KMS-11 (cell line): Measurements from ENCODE around the gene SLC16A2.
A peak's percentile ranks its signal among the peaks of the same experiment; 100 is the strongest.

ENCODE experiments used
- H2AFZ ChIP-seq: fragments of 200-600 bp; sonication (generic); 2 replicates; pipeline ENCODE4 v1.6.1; 2016; ENCODE audit warnings: antibody characterized with exemption, mixed run types, low read depth
- H3K27ac ChIP-seq: fragments of 200-600 bp; sonication (generic); 2 replicates; pipeline ENCODE4 v1.6.1; 2016; ENCODE audit warnings: mild to moderate bottlenecking, mixed run types
- H3K27me3 ChIP-seq: fragments of 200-600 bp; sonication (generic); 2 replicates; pipeline ENCODE4 v1.6.1; 2017; ENCODE audit warnings: mild to moderate bottlenecking, low read depth, mixed run types, moderate library complexity; ENCODE audit not compliant: insufficient read depth
- H3K36me3 ChIP-seq: fragments of 200-600 bp; sonication (generic); 2 replicates; pipeline ENCODE4 v1.6.1; 2017; ENCODE audit warnings: mild to moderate bottlenecking, mixed run types; ENCODE audit not compliant: insufficient read depth
- H3K4me1 ChIP-seq: fragments of 200-600 bp; sonication (generic); 2 replicates; pipeline ENCODE4 v1.6.1; 2016; ENCODE audit warnings: mild to moderate bottlenecking, low read depth, mixed run types; ENCODE audit not compliant: poor library complexity, severe bottlenecking
- H3K4me2 ChIP-seq: fragments of 200-600 bp; sonication (generic); 2 replicates; pipeline ENCODE4 v1.7.0; 2016; ENCODE audit warnings: mild to moderate bottlenecking, mixed run types
- H3K4me3 ChIP-seq: fragments of 200-600 bp; sonication (generic); IDR thresholded peaks from 2 replicates; pipeline ENCODE4 v1.6.1; 2017; ENCODE audit warnings: low read depth, low read length, mixed read lengths; ENCODE audit not compliant: insufficient read depth
- H3K79me2 ChIP-seq: fragments of 200-600 bp; sonication (generic); 2 replicates; pipeline ENCODE4 v1.6.1; 2016; ENCODE audit warnings: low read depth, mixed run types; ENCODE audit not compliant: insufficient read depth
- H3K9ac ChIP-seq: fragments of 200-600 bp; sonication (generic); 2 replicates; pipeline ENCODE4 v1.6.1; 2016; ENCODE audit warnings: mild to moderate bottlenecking, mixed run types
- H4K20me1 ChIP-seq: fragments of 200-600 bp; sonication (generic); 2 replicates; pipeline ENCODE4 v1.6.1; 2016; ENCODE audit warnings: mild to moderate bottlenecking, mixed run types; ENCODE audit not compliant: insufficient read depth
- TF ChIP-seq, protein P1 (sequence below): fragments of 200-600 bp; sonication (generic); conservative IDR thresholded peaks from 2 replicates; pipeline ENCODE4 v1.6.1; 2017; ENCODE audit warnings: low read depth, mild to moderate bottlenecking, antibody characterized with exemption, low read length, moderate library complexity, mixed read lengths

The SLC16A2 gene

DNA sequence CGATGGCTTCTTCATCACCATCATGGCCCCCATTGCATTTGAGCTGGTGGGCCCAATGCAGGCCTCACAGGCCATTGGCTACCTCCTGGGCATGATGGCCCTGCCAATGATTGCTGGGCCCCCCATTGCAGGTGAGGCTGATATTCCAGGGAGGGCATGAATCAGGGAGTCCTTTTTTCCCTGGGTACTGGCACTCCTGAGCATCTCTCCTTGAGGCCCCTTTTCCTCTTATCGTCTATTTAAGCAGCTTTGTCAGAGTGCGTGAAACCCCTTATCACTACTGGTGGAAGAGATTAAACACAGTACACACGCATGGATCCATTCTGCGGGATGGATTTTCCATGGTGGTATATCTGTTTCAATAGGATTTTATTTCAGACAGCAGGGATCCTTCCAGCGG lies 108.0 kb downstream of the SLC16A2 start:
- Histone ChIP-seq H3K27me3 (no peaks in the 10 kb centered on the region), H3K4me3 (no peak overlapping the region), H3K9ac (no peak overlapping the region), H3K27ac (no peak overlapping the region), H3K4me2 (no peak overlapping the region), H4K20me1 (no peaks in the 10 kb centered on the region), H3K79me2 (no peaks in the 10 kb centered on the region), H2AFZ (no peak overlapping the region), H3K36me3 (no peaks in the 10 kb centered on the region), H3K4me1 (no peaks in the 10 kb centered on the region)
- TF ChIP-seq, protein P1, sequence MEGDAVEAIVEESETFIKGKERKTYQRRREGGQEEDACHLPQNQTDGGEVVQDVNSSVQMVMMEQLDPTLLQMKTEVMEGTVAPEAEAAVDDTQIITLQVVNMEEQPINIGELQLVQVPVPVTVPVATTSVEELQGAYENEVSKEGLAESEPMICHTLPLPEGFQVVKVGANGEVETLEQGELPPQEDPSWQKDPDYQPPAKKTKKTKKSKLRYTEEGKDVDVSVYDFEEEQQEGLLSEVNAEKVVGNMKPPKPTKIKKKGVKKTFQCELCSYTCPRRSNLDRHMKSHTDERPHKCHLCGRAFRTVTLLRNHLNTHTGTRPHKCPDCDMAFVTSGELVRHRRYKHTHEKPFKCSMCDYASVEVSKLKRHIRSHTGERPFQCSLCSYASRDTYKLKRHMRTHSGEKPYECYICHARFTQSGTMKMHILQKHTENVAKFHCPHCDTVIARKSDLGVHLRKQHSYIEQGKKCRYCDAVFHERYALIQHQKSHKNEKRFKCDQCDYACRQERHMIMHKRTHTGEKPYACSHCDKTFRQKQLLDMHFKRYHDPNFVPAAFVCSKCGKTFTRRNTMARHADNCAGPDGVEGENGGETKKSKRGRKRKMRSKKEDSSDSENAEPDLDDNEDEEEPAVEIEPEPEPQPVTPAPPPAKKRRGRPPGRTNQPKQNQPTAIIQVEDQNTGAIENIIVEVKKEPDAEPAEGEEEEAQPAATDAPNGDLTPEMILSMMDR: no peak

DNA sequence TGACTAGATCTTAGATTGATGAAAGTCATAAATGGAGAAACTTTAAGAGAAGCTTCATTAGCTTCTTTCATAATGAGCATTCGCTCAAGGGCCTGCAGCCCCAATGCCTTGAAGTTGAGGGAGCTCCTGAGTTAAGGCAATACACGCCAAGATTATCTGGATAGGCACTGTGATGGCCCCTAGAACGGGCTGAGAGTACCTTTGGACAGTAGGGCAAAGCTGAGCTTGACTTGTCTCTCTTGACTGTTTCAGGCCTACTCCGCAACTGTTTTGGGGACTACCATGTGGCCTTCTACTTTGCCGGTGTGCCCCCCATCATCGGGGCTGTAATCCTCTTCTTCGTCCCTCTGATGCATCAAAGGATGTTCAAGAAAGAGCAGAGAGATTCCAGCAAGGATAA lies 109.8 kb downstream of the SLC16A2 start:
- TF ChIP-seq, protein P1: no peak
- Histone ChIP-seq H3K4me3 (no peak overlapping the region), H2AFZ (no peak overlapping the region), H3K79me2 (no peaks in the 10 kb centered on the region), H3K27ac (no peak overlapping the region), H3K36me3 (no peaks in the 10 kb centered on the region), H3K27me3 (no peaks in the 10 kb centered on the region), H3K9ac (no peak overlapping the region), H3K4me2 (no peak overlapping the region), H3K4me1 (no peaks in the 10 kb centered on the region), H4K20me1 (no peaks in the 10 kb centered on the region)

DNA sequence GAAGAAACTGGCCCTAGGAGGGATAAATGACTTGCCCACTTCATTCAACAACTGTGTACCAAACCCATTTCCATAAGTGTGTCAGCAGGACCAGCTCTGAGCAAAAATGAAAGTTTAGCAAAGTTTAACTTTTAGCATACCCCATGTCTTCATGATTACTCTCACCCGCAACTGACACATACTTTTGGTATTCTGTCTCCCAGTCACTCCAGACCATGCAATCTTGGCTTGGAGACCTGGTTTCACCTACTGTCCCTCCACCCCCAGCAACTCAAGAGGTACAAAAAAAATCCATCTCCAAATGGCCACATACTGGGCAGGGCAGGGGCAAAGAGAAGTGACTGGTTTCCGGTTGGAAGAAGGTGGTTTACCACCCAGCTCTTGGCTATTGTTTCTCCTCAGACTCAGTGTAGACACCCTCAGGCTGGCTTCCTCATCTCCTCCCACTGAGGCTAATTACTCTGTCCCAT lies 113.3 kb downstream of the SLC16A2 start:
- no peak overlapping the region for H2AFZ ChIP-seq
- TF ChIP-seq, protein P1: no peak
- H4K20me1 ChIP-seq: no peaks in the 10 kb centered on the region
- no peak overlapping the region for H3K4me3 ChIP-seq
- no peaks in the 10 kb centered on the region for H3K79me2 ChIP-seq
- H3K4me2 ChIP-seq: no peak overlapping the region
- H3K9ac ChIP-seq: no peak overlapping the region
- H3K4me1 ChIP-seq: no peaks in the 10 kb centered on the region
- no peaks in the 10 kb centered on the region for H3K36me3 ChIP-seq
- no peaks in the 10 kb centered on the region for H3K27me3 ChIP-seq
- no peak overlapping the region for H3K27ac ChIP-seq

DNA sequence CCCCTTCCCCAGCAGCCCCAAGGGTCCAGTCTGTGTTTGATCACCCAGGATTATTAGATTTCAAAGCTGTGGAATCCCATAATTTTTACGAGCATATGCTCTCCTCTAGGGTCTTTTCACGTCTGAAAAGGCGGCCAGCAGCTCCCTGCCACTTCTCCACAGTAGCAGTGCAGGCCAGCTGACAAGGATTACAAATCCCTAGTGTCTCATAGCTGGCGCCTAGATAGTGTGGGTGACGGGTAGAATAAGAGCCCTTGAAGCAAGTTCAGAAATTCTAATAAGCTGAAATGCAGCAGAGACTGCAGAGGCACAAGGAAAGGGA lies 113.8 kb downstream of the SLC16A2 start:
- Histone ChIP-seq H3K27me3 (no peaks in the 10 kb centered on the region), H3K79me2 (no peaks in the 10 kb centered on the region), H3K4me3 (no peak overlapping the region), H3K4me2 (peak overlapping the region; percentile 63), H2AFZ (peak overlapping the region; percentile 82), H4K20me1 (no peaks in the 10 kb centered on the region), H3K27ac (no peak overlapping the region), H3K9ac (no peak overlapping the region), H3K36me3 (no peaks in the 10 kb centered on the region), H3K4me1 (no peaks in the 10 kb centered on the region)
- TF ChIP-seq, protein P1: no peak
